ENCODE data around the gene LMBRD2. TPM values are rescaled to one million over a fixed set of nuclear protein-coding genes. Genes with fewer than 3 reads are reported as not detected.

LMBRD2 gene
- 1 to 10 TPM; 6.0 to 8.6 TPM for total RNA-seq

DNA sequence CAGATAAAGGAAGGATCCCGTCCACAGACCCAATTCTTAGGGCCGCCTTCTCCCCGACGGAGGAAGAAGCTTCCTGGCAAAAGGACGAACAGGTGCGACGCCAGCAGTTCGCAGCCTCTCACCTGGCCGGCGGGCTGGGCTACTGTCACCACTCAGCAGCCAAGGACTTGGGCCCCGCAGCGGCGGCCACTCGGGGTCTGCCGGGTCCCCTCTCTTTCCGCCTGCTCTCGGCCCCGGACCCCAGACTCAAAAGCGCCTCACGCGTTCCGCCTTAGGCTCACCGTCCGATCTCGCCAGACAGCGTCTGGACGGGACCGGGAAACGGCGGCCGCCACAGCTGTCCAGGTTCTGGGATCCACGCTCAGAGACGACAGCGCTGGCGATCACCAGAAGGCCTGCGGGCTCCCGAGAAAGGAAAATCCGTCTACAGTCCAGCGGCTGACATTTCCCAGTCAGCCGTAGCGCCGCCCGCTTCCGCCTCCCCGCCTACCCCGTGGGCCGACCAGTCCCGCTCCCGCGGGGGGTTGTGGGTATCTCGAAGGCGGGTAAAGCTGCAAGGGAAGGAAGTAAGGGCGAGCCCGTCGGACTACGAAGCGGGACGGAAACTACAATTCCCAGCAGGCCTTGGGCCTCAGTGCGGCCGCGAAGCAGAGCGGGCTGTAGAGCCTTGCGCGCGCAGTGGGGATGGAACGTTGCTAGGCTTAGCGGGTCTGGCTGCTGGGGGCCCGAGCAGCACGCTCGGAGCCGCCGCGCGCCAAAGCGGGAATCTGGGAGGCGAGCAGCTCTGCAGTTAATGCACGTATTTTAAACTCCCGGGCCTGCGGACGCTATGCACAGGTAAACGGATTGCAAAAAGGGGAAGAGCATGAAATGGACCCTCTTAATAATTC, at the start of gene LMBRD2, which contains the start of gene SKP2:
LMBRD2 (minus strand) TSS at position 454 of the 890 bp plus-strand sequence. CDS start 8,538 bp downstream, outside the sequence.
SKP2 (plus strand) TSS at position 678 of the 890 bp plus-strand sequence; CDS start at position 830, 152 bp downstream.

DNA sequence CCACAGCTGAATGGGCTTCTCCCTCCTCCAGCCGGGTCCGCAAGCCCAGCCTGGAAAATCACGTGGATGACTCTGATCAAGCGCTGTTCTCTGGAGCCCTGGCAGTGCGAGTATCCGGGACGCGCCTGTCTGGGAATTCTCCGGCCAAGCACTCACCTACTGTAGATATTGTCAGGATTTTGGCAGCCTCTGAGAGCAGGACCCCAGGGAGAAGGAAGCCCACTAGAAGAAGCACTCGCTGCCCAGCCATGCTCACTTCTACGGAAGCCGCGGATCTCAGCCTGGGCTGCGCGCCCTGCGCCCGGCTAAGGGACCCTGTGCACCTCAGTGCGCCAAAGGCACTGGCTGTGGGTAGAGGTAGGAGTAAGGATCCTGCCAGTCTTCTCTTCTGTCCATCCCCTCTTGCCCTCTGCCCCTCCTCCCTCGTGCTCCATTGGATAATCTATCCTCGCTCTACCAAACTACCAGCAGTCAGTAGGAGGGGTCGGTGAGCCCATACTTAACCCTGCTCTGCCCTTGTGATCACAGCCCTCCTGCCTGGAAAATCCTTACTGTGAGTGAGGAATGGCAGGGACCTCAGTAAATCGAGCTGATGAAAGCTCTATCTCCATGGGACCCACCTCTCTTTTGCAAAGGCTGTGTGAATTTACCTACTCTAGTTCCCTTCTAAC, 85.0 kb downstream of the LMBRD2 start, which contains the start of gene UGT3A2:
UGT3A2 (minus strand) TSS at position 343 of the 671 bp plus-strand sequence; CDS start at position 250, 93 bp downstream.

Small RNA genes within 50 kb of the gene (small RNA-seq; reads per million reads assigned to genes)
- gene AC016612.1 (0 reads per million in 2 donors), gene MIR580 (5.8 to 12.0 reads per million in 2 donors), gene RNU6-1305P (0 to 0.04 reads per million in 2 donors)

Other genes with a start within 250 kb of the LMBRD2 start
- not detected for gene CAPSL, start 213.3 kb downstream of the LMBRD2 start, total RNA-seq
- not detected for gene UGT3A1, start 160.5 kb downstream of the LMBRD2 start, total RNA-seq
- not detected for gene UGT3A2, start 85.0 kb downstream of the LMBRD2 start, total RNA-seq
- 10 to 100 TPM; 20.6 to 41.6 TPM for gene SKP2, start 224 bp upstream of the LMBRD2 start, total RNA-seq
- 10 to 100 TPM; 10.3 to 12.3 TPM for gene NADK2, start 90.0 kb upstream of the LMBRD2 start, total RNA-seq
- gene RANBP3L, start 150.0 kb upstream of the LMBRD2 start, total RNA-seq: not detected

Data from melanocyte of skin (primary cell).